Hematopoietic multipotent progenitor cell treated with erythropoietin and hydrocortisone succinate and interleukin-3 and kit ligand, for 6 days (in vitro differentiated cells): Measurements from ENCODE around the gene MYH11.

Experiments used
- DNase-seq: peaks from one replicate; pipeline ENCODE4 v3.0.0-alpha.2; 2015

The MYH11 gene

GRCh38 chr16:15654591-15654990 is 202.2 kb downstream of the MYH11 start:
- DNase-seq = no peak

- no peak for DNase-seq
These were observed 203.6 kb downstream of the MYH11 start for GRCh38 chr16:15653227-15653626.
